Glomerular endothelial cell (primary cell): ENCODE data around the gene PDCD5. TPM values are rescaled to one million over a fixed set of nuclear protein-coding genes. Genes with fewer than 3 reads are reported as not detected.
"Not testable (repeated sequence)": the region's sequence is repeated elsewhere in the genome, so short reads cannot be mapped to it uniquely, and the experiment has no call there.

Experiments
- DNase-seq: peaks from one replicate; pipeline ENCODE4 v3.0.0-alpha.2; 2011; ENCODE audit warnings: low read depth, low spot score; ENCODE audit errors: extremely low read depth
- total RNA-seq: library from RNA; depleted of rRNA; stranded (reverse); fragments of >200 nt; gene quantifications from 2 replicates; pipeline ENCODE4 v1.2.3, GENCODE V29; 2015

Gene PDCD5
- total RNA-seq, 1 donor from 2014 or later, result 188 TPM

DNA sequence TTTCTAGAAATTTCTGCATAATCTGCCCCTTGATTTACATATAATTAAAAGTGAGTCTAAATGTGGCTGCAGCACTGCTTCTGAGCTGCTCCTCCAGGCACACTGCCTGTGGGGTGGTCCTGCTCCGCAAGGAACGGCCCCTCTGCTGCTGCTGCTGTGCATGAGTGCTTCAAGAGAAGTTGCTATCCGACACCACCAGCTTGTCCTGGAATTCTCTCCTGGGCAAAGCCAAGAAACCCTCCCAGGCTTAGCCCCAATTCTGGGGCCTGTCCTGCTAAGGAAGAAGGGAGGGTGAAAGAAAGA, 7.5 kb upstream of the PDCD5 start:
- DNase-seq, result no peak

DNA sequence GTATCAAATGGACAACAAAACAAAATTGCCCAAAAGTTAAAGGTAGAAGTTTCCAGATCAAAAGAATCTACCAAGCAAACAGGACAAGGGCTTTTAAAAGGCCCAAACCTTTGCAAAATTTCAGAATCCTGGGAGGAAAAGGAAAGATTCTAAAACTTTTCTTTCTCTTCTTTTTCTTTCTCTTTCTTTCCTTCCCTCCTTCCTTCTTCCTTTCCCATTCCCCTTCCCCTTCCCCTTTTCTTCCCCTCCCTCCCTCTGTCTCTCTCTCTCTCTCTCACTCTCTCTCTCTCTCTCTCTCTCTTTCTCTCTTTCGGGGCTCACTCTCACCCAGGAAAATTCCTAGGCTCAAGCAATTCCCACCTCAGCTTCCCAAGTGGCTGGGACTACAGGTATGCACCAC, 4.2 kb upstream of the PDCD5 start:
- DNase-seq, result no peak

DNA sequence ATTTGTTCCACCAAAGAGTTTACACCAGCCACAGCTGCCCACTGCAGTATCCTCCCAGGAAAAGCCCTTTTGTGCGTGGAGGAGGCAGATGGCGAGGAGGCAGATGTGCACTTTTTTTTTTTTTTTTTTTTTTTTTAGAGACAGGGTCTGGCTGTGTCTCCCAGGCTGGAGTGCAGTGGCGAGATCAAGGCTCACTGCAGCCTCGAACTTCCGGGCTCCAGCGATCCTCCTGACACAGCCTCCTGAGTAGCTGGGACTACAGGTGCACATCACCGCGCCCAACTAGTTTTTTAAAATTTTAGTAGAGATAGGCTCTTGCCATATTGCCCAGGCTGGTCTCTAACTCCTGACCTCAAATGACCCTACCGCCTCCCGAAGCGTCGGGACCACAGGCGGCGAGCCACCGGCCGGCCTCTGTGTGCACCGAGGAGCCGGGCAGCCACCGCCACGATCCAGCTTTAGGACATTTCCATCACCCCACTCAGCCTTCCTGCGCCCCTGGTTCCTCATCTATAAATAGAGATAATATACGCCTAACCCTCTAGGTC, 563 bp upstream of the PDCD5 start:
- DNase-seq, result no peak

DNA sequence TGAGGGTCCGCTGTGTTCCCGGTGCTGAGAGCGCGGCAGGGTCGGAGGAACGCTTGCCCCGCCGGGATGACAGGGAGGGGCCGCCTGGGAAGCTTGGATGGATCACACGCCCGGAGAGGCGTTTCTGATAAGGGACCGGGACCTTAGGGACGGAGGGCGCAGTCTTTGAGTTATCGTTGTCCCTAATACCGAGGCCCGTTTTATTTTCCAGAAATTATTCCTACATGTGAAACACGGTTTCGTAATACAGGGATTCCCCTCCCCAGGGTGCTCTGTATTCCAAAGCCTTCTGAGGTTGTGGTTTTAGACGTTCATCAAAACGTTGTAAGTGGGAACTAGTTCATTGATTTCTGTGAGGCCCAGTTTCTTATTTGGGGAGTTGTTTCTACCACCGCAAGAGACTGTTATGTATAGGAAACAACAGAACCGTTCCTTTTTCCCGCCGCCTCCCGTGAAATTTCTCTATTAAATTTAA, 752 bp downstream of the PDCD5 start:
- DNase-seq, result no peak

DNA sequence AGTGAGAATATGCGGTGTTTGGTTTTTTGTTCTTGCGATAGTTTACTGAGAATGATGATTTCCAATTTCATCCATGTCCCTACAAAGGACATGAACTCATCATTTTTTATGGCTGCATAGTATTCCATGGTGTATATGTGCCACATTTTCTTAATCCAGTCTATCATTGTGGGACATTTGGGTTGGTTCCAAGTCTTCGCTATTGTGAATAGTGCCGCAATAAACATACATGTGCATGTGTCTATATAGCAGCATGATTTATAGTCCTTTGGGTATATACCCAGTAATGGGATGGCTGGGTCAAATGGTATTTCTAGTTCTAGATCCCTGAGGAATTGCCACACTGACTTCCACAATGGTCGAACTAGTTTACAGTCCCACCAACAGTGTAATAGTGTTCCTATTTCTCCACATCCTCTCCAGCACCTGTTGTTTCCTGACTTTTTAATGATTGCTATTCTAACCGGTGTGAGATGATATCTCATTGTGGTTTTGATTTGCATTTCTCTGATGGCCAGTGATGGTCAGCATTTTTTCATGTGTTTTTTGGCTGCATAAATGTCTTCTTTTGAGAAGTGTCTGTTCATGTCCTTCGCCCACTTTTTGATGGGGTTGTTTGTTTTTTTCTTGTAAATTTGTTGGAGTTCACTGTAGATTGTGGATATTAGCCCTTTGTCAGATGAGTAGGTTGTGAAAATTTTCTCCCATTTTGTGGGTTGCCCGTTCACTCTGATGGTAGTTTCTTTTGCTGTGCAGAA, 6.9 kb downstream of the PDCD5 start:
- DNase-seq, result not testable (repeated sequence)

- no peak for DNase-seq
These were observed 13.0 kb downstream of the PDCD5 start for GRCh38 chr19:32594021-32594420.

DNA sequence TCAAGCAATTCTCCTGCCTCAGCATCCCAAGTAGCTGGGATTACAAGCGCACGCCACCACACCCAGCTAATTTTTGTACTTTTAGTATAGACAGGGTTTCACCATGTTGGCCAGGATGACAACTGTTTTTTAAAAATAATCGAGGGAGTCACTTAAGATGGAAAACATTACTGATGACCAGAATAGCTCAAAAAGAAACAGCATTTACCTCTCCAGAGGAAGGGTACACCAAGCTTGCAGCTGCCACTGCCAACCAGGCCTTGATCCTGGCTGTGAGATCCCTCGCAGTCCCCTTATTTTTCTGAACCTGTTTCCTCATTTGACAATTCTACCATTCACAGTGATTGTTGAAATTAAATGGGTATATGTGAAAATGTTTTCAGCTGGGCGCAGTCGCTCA, 14.5 kb downstream of the PDCD5 start:
- DNase-seq, result no peak

DNA sequence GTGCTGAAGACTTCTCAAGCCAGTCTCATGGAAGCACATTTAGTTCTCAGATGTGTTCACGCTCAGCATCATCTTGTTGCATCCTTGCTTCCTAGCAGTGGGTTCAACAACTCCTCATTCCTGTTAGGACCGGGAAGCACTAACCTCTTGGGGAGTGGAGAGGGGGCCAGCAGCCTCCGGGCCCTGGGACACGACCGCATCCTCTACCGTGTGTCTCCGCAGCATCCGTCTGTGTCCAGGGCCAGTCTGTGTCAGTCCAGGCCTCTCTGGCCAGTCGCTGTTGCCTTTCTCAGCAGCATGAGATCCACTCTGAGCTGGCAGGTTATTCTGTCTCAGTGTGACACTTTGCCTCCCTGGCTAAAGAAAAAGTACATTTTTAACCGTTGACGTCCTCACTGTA, 17.0 kb downstream of the PDCD5 start:
- DNase-seq, result no peak

DNA sequence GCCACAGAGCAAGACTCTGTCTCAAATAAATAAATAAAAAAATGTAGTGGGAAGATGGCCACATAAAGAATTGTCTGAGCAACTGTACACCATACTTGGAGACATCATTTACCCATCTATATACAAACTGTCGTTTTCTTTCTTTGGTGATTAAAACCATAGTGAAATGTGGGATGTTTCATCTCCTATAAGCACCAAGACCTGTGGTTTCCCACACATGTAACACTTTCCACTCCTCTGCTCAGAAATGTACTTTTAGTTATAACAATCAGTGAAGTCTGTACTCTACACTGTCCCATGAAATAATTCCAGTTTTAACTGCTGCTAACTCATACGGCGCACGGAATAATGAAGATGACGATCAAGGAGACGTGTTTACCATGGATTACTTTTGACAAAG, 18.3 kb downstream of the PDCD5 start:
- no peak for DNase-seq

DNA sequence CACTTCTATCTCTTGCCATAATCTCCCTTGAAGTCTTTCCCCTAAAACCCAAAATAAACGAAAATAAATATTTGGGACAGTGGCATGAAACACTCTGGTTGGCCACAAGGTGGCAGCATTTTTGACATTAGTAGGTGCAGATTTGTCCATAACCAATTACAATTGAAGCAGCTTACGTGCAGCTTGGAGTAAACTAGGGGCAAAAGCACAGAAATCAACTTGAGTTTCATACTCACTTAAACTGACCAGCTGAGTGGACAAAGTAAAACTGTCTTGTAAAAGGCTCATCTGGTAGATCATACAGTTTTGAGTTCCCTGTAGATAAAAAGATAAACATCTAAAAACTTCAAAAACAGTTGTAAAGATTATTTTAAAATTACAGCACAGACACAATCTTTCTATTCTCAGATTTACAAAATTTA, 18.8 kb downstream of the PDCD5 start:
- peak; percentile 44 for DNase-seq

GRCh38 chr19:32603961-32604360, 23.0 kb downstream of the PDCD5 start:
- no peak for DNase-seq

GRCh38 chr19:32605544-32605943, 24.6 kb downstream of the PDCD5 start:
- no peak for DNase-seq

DNA sequence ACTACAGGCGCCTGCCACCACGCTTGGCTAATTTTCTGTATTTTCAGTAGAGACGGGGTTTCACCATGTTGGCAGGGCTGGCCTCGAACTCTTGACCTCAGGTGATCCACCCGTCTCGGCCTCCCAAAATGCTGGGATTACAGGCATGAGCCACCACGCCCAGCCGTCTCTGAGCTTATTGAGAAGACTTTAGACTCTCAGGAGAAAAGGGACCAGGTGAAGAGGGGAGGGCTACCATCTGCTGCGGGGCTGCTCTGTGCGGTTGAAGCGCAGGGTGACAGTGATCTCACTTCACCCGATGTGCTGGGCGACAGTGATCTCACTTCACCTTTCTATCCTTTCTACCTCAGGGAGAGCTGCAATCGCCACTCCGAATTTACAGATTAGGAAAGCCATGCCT, 25.3 kb downstream of the PDCD5 start:
- DNase-seq, result no peak

DNA sequence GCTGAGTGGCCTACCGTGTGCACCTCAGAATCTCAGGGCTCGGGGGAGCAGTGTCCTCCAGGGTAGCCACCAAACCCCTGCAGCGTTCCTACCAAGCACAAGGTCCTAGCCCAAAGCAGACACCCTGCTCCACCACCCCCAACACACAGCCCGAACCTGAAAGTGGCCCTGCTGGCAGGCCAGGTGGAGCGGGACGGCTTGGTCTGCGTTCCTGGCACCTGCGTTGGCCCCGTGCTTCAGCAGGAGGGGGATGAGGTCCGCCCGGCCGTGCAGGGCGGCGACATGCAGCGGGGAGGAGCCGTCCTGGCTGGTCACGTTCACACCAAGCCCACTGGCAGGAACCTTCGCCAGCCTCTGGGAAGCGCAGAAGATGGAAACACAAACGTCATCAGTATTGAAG, 26.5 kb downstream of the PDCD5 start:
- DNase-seq, result no peak

- DNase-seq, result no peak
These were observed 30.2 kb downstream of the PDCD5 start for GRCh38 chr19:32611161-32611560.

DNA sequence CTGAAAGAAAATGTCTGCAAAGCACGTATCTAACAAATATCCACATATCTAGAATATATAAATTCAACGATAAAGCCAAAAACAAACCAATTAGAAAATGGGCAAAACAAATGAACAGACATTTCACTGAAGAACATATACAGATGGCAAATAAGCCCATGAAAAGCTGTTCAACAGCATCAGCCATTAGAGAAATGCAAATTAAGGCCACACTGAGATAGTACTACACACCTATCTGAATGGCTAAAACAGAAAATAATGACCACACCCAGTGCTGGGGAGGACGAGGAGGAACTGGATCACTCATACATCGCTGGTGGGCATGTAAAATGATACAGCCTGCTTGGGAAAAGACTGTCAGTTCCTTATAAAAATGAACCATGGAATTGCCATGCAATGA, 32.0 kb downstream of the PDCD5 start:
- no peak for DNase-seq

GRCh38 chr19:32614916-32615315, 33.9 kb downstream of the PDCD5 start:
- DNase-seq, result no peak

DNA sequence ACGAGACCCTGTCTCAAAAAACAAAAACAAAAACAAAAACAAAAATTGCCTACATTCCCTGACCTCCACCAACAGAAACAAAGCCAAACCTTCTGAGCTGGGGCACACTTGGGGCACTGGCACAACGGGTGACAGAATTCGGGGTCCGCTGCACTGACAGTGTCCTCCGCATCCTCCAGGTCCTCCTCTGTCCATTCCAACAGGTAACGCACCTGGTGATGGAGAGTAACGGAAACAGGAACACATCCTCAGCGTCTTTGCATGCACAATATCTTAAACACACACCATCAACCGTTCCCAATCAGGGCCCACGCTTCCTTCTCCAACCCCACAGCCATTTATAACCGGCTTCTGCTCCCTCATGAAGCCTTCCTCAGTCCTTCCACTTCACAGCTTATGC, 34.6 kb downstream of the PDCD5 start:
- DNase-seq, result no peak

DNA sequence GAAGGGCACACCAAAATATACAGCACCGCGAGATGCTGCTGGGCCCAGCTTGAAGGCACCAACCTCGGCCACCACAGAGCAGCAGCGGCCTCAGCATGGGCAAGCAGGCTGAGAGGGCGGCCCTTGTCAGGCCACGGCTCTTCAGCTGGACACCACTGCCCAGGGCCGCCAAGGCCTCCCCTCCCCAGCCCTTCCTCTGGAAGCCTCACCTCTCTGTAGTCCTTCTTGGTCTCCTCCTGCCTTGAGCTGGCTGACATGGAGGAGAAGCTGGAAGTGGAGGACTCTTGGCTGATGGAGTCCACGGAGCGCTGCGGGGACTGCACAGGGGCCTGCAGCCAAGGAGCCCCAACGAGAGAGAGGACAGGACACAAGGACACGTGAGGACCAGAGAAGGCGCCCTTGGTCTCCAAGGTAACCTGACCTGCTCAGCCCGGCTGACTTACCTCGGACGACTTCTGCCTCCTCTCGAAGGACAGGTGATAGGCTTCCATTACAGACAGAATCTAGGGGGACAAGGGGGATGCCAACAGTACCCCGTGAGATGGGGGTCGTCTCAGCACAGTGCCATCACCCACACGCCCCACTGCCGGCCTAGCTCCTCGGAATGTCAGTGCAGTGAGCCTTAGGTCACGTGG, 38.2 kb downstream of the PDCD5 start:
- no peak for DNase-seq

DNA sequence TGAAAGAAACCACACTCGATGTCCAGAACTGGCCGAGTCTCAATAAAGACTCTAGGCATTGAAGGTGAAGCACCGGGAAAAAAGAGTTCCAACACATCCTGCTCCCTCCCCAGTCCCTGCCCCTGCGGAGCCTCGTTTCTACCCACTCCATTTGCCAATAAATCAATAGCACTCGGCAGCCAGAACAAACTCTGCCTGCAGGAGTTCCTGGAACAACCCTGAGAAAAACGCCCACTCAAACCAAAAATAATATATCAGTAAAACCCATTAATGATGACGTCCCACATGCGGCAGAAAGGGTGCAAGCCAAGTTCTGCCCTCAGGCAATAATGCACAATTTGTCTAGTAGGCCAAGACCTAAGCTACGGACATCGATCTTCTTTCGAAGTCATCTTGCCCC, 41.0 kb downstream of the PDCD5 start:
- no peak for DNase-seq

GRCh38 chr19:32624410-32624809, 43.4 kb downstream of the PDCD5 start:
- no peak for DNase-seq

DNA sequence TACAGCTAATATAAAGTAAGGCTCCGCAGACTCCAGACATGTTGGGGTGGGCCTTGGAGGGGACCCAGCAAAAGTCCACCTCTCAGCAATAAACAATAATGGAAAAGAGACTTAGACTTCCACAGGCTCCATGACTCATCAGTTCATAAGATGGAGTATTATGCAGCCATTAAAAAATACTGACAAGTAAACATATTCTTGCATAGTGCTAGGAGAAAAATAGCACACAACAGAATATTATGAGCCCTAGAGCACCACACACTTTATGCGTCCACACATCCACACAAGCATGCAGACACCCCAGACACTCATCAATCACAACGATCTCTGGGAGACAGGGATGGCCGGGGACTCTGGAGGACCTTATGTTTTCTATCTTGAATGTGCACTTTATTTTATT, 46.0 kb downstream of the PDCD5 start:
- DNase-seq, result no peak
